ENCODE measurements around the gene WDFY3.

The WDFY3 gene

GRCh38 chr4:84913176-84913575 is 53.3 kb downstream of the WDFY3 start:
- no peak for DNase-seq (ENCODE audit: low read depth in 2 of 2)

- no peak for DNase-seq (ENCODE audit: low read depth in 2 of 2)
These were observed 53.7 kb downstream of the WDFY3 start for GRCh38 chr4:84912741-84913140.

- DNase-seq (ENCODE audit: low read depth in 2 of 2) = no peak
These were observed 57.6 kb downstream of the WDFY3 start for GRCh38 chr4:84908876-84909275.

- no peak for DNase-seq (ENCODE audit: low read depth in 2 of 2)
These were observed 59.3 kb downstream of the WDFY3 start for GRCh38 chr4:84907145-84907544.

- no peak for DNase-seq (ENCODE audit: low read depth in 2 of 2)
These were observed 60.8 kb downstream of the WDFY3 start for GRCh38 chr4:84905646-84906045.

- DNase-seq (ENCODE audit: low read depth in 2 of 2) = no peak
These were observed 64.7 kb downstream of the WDFY3 start for GRCh38 chr4:84901740-84902281.

GRCh38 chr4:84901173-84901572 is 65.3 kb downstream of the WDFY3 start:
- no peak for DNase-seq (ENCODE audit: low read depth in 2 of 2)

- DNase-seq (ENCODE audit: low read depth in 2 of 2) = no peak
These were observed 66.9 kb downstream of the WDFY3 start for GRCh38 chr4:84899616-84900015.

- no peak for DNase-seq (ENCODE audit: low read depth in 2 of 2)
These were observed 69.0 kb downstream of the WDFY3 start for GRCh38 chr4:84897516-84897915.

- DNase-seq (ENCODE audit: low read depth in 2 of 2) = no peak
These were observed 71.2 kb downstream of the WDFY3 start for GRCh38 chr4:84895283-84895682.

GRCh38 chr4:84894621-84895020 is 71.9 kb downstream of the WDFY3 start:
- DNase-seq (ENCODE audit: low read depth in 2 of 2) = no peak

GRCh38 chr4:84892950-84893349 is 73.5 kb downstream of the WDFY3 start:
- DNase-seq (ENCODE audit: low read depth in 2 of 2) = no peak

GRCh38 chr4:84887824-84888223 is 78.7 kb downstream of the WDFY3 start:
- no peak for DNase-seq (ENCODE audit: low read depth in 2 of 2)

GRCh38 chr4:84879651-84880200 is 86.8 kb downstream of the WDFY3 start:
- no peak for DNase-seq (ENCODE audit: low read depth in 2 of 2)

- DNase-seq (ENCODE audit: low read depth in 2 of 2) = no peak
These were observed 87.9 kb downstream of the WDFY3 start for GRCh38 chr4:84878546-84878945.

GRCh38 chr4:84878090-84878489 is 88.4 kb downstream of the WDFY3 start:
- no peak for DNase-seq (ENCODE audit: low read depth in 2 of 2)

GRCh38 chr4:84877051-84877833 is 89.2 kb downstream of the WDFY3 start:
- no peak for DNase-seq (ENCODE audit: low read depth in 2 of 2)

GRCh38 chr4:84875636-84876371 is 90.7 kb downstream of the WDFY3 start:
- DNase-seq (ENCODE audit: low read depth in 2 of 2) = no peak

GRCh38 chr4:84874619-84875018 is 91.9 kb downstream of the WDFY3 start:
- no peak for DNase-seq (ENCODE audit: low read depth in 2 of 2)

- DNase-seq (ENCODE audit: low read depth in 2 of 2) = no peak
These were observed 95.9 kb downstream of the WDFY3 start for GRCh38 chr4:84870398-84871163.

GRCh38 chr4:84866295-84866694 is 100.2 kb downstream of the WDFY3 start:
- DNase-seq (ENCODE audit: low read depth in 2 of 2) = no peak

GRCh38 chr4:84865600-84865999 is 100.9 kb downstream of the WDFY3 start:
- no peak for DNase-seq (ENCODE audit: low read depth in 2 of 2)

Data from stimulated activated CD4-positive, alpha-beta T cell treated with anti-CD3 and anti-CD28 coated beads, Interleukin-12 subunit alpha, Interleukin-12 subunit beta, amount 100 ng/mL, for 24 hours (primary cell).